Measurements from ENCODE around the gene KRTAP4-11. TPM values are rescaled to one million over a fixed set of nuclear protein-coding genes. Genes with fewer than 3 reads are reported as not detected.

KRTAP4-11 gene
- total and polyA plus RNA-seq, 2 of the 4 experiments (the other 2 are of a cell fraction), result not detected

- H2BK20ac ChIP-seq (ENCODE audit: low read depth, low read length), result peak overlapping the region; percentile 42
- H4K20me1 ChIP-seq (ENCODE audit: insufficient read depth, low read length), result no peaks in the 10 kb centered on the region
- in situ Hi-C loops (cut with MboI; ENCODE audit: low sequenced_read_pairs) (no loop called here), intact Hi-C loops (cut with micrococcal nuclease) (no loop called here), dilution Hi-C loops (cut with HindIII; ENCODE audit: low sequenced_read_pairs, unreplicated experiment) (no loop called here)
- DNase-seq (no peak), ATAC-seq (ENCODE audit: low read depth) (no peak)
- H4K5ac ChIP-seq (ENCODE audit: low read depth, low read length), result no peak overlapping the region
- POLR2A ChIA-PET (ENCODE audit: unreplicated experiment), result no interaction called here
- no peak overlapping the region for H4K8ac ChIP-seq (ENCODE audit: low read depth in 2 of 2, low read length in 2 of 2)
- H3K9me1 ChIP-seq (ENCODE audit: insufficient read depth, low read length), result peaks cover 4% of the 10 kb centered on the region; the same call in 1 of the 2 replicates
- peak overlapping the region; percentile 60; the same call in 1 of the 3 replicates for H2BK15ac ChIP-seq (ENCODE audit: low read depth, low read length)
- H3K4me2 ChIP-seq (ENCODE audit: low read depth, low read length), result no peak overlapping the region
- no peak overlapping the region for H3K9ac ChIP-seq (ENCODE audit: low read depth, low read length)
- CTCF ChIA-PET, result no interaction called here
- H3K9me3 ChIP-seq (ENCODE audit: control insufficient read depth, insufficient read depth, low read length), result no peaks in the 10 kb centered on the region
- TF ChIP-seq NFE2L2 (IDR thresholded peaks at IDR 0.05; ENCODE audit: low read depth, low read length), result no peak
- TF ChIP-seq RCOR1 (IDR thresholded peaks at IDR 0.05; ENCODE audit: insufficient replicate concordance, low read length), result no peak
- no peak overlapping the region for H3K18ac ChIP-seq (ENCODE audit: low read depth, low read length)
- peak overlapping the region; percentile 41 for H3K4ac ChIP-seq (ENCODE audit: low read depth, low read length)
- H3K56ac ChIP-seq (ENCODE audit: extremely low read depth, insufficient read depth, low read length), result no peak overlapping the region
- no peak overlapping the region for H2AK9ac ChIP-seq (replicated peaks; ENCODE audit: low read depth, low read length, poor library complexity)
- H3K14ac ChIP-seq (replicated peaks; ENCODE audit: low read depth, low read length), result peak overlapping the region; percentile 22; the same call in 1 of the 2 replicates
- H2AK5ac ChIP-seq (ENCODE audit: low read depth, low read length), result peak overlapping the region; percentile 66
- no peaks in the 10 kb centered on the region; the same call in 1 of the 2 replicates for H3K4me1 ChIP-seq (ENCODE audit: control insufficient read depth, insufficient read depth, low read length)
- peak overlapping the region; percentile 56 for H2BK120ac ChIP-seq (ENCODE audit: low read depth, low read length)
- no peaks in the 10 kb centered on the region for H3K27me3 ChIP-seq (ENCODE audit: control insufficient read depth, insufficient read depth, low read length)
- H3K27ac ChIP-seq (ENCODE audit: insufficient read depth, low read length), result no peak overlapping the region
- no CpG with 5 or more reads among the region's 5 CpGs for WGBS, 2 experiments (ENCODE audit: extremely low coverage in 2 of 2, insufficient read length in 1 of 2)
- H2BK5ac ChIP-seq (ENCODE audit: low read depth, low read length, poor library complexity, severe bottlenecking), result peak overlapping the region; percentile 6
- no peak overlapping the region for H3K23ac ChIP-seq (ENCODE audit: low read depth, low read length)
- H3K36me3 ChIP-seq (ENCODE audit: control insufficient read depth, insufficient read depth, low read length), result no peaks in the 10 kb centered on the region
- no peak overlapping the region for H3K4me3 ChIP-seq (ENCODE audit: insufficient read depth, low read depth, low read length)
- H3K79me1 ChIP-seq (ENCODE audit: low read depth in 1 of 2, low read length in 2 of 2), result no peaks in the 10 kb centered on the region
- BruUV-seq (replicated peaks), result no TSS peak
- H2AFZ ChIP-seq (replicated peaks; ENCODE audit: low read length, poor library complexity), result peak overlapping the region; percentile 46
- peak overlapping the region; percentile 57 for H4K91ac ChIP-seq (ENCODE audit: insufficient read depth, low read depth, low read length)
Measured at GRCh38 chr17:41071606-41072360, 46.4 kb downstream of the KRTAP4-11 start.

Data from IMR-90 (cell line).